ENCODE results near the gene ZNF705A.

The ZNF705A gene

DNA sequence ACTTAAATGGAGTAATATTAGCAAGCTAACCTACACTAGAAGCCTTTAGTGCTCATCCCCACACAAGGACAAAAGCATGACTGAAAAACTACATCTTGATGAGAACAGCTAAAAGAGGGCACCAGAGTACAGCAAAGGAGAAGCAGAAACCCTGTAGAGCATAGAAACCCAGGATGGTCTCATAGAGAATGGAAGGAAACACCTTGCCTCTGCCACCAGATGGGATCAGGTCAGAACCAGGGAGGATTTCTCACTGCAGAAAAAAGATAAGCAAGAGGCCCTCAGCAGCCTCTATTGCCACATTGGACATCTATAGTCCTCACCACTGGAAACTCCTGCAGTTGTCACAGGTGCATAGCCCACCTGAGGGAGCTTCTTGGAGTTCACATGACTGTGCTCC is 13.6 kb upstream of the ZNF705A start:
- H3K9ac ChIP-seq = no peak overlapping the region
- TF ChIP-seq, protein P1, sequence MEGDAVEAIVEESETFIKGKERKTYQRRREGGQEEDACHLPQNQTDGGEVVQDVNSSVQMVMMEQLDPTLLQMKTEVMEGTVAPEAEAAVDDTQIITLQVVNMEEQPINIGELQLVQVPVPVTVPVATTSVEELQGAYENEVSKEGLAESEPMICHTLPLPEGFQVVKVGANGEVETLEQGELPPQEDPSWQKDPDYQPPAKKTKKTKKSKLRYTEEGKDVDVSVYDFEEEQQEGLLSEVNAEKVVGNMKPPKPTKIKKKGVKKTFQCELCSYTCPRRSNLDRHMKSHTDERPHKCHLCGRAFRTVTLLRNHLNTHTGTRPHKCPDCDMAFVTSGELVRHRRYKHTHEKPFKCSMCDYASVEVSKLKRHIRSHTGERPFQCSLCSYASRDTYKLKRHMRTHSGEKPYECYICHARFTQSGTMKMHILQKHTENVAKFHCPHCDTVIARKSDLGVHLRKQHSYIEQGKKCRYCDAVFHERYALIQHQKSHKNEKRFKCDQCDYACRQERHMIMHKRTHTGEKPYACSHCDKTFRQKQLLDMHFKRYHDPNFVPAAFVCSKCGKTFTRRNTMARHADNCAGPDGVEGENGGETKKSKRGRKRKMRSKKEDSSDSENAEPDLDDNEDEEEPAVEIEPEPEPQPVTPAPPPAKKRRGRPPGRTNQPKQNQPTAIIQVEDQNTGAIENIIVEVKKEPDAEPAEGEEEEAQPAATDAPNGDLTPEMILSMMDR (conservative IDR thresholded peaks at IDR 0.05; ENCODE audit: low read depth, low read length) = no peak

DNA sequence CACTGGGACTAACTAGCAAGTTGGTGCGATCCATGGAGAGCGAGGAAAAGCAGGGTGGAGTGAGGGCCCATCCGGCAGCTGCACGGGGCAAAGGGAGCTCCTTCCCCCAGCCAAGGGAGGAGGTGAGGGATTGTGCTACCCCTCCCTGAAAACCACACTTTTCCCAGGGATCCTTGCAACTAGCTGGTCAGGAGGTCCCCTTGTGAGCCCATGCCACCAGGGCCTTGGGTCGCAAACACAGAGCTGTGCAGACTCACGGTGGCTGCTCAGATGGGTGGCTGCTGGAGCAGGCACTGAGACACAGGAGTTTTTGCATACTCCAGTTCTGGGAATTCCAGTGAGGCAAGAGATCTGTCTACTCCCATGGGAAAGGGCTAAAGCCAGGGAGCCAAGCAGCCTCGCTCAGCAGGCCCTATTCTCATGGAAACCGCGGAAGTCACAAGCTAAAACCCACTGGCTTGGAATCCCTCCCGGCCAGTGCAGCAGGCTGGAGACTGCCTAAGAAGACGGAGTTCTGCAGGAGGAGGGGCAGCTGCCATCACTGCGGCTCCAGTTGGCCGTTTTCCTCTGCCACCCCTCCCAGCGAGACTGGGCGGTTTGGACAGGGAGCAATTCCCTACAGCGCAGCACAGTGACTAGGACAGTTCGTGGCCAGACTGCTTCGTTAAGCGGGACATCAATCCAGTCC is 10.9 kb upstream of the ZNF705A start:
- TF ChIP-seq, protein P1 (conservative IDR thresholded peaks at IDR 0.05; ENCODE audit: low read depth, low read length) = no peak
- Histone ChIP-seq H4K20me1 (ENCODE audit: insufficient read depth) (no peaks in the 10 kb centered on the region), H3K4me1 (ENCODE audit: low read depth, poor library complexity, severe bottlenecking) (no peaks in the 10 kb centered on the region), H3K36me3 (ENCODE audit: insufficient read depth) (no peaks in the 10 kb centered on the region), H2AFZ (ENCODE audit: low read depth) (no peak overlapping the region), H3K79me2 (ENCODE audit: insufficient read depth, low read depth) (no peaks in the 10 kb centered on the region), H3K4me3 (IDR thresholded peaks at IDR 0.05; ENCODE audit: insufficient read depth, low read depth, low read length) (no peak overlapping the region), H3K9ac (no peak overlapping the region), H3K27ac (no peak overlapping the region), H3K27me3 (ENCODE audit: insufficient read depth, low read depth) (no peaks in the 10 kb centered on the region), H3K4me2 (no peak overlapping the region)

More for the DNA sequence above, 13.6 kb upstream of the ZNF705A start:
- Histone ChIP-seq H3K27me3 (ENCODE audit: insufficient read depth, low read depth) (no peaks in the 10 kb centered on the region), H3K27ac (no peak overlapping the region), H3K4me3 (IDR thresholded peaks at IDR 0.05; ENCODE audit: insufficient read depth, low read depth, low read length) (no peak overlapping the region), H3K36me3 (ENCODE audit: insufficient read depth) (no peaks in the 10 kb centered on the region), H2AFZ (ENCODE audit: low read depth) (no peak overlapping the region), H4K20me1 (ENCODE audit: insufficient read depth) (no peaks in the 10 kb centered on the region), H3K4me2 (no peak overlapping the region), H3K79me2 (ENCODE audit: insufficient read depth, low read depth) (no peaks in the 10 kb centered on the region), H3K4me1 (ENCODE audit: low read depth, poor library complexity, severe bottlenecking) (no peaks in the 10 kb centered on the region)

DNA sequence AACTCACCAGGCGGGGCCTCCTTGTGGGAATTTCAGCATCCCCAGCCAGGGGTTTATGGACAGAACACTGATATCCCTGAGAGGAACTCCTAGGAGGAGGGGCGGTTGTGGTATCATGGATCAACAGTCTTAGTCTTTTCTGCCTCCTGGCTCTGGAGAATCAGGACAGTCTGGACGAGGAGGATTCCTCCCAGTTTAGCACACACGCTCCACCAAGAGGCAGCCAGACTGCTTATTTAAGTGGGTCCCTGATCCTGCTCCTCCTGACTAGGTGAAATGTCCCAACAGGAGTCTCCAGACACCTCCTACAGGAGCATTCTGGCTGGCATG is 10.4 kb upstream of the ZNF705A start:
- Histone ChIP-seq H3K4me2 (no peak overlapping the region), H4K20me1 (ENCODE audit: insufficient read depth) (no peaks in the 10 kb centered on the region), H3K79me2 (ENCODE audit: insufficient read depth, low read depth) (no peaks in the 10 kb centered on the region), H3K36me3 (ENCODE audit: insufficient read depth) (no peaks in the 10 kb centered on the region), H3K4me1 (ENCODE audit: low read depth, poor library complexity, severe bottlenecking) (no peaks in the 10 kb centered on the region), H3K4me3 (IDR thresholded peaks at IDR 0.05; ENCODE audit: insufficient read depth, low read depth, low read length) (no peak overlapping the region), H2AFZ (ENCODE audit: low read depth) (no peak overlapping the region), H3K27ac (no peak overlapping the region), H3K9ac (no peak overlapping the region), H3K27me3 (ENCODE audit: insufficient read depth, low read depth) (no peaks in the 10 kb centered on the region)
- TF ChIP-seq, protein P1 (conservative IDR thresholded peaks at IDR 0.05; ENCODE audit: low read depth, low read length) = no peak

DNA sequence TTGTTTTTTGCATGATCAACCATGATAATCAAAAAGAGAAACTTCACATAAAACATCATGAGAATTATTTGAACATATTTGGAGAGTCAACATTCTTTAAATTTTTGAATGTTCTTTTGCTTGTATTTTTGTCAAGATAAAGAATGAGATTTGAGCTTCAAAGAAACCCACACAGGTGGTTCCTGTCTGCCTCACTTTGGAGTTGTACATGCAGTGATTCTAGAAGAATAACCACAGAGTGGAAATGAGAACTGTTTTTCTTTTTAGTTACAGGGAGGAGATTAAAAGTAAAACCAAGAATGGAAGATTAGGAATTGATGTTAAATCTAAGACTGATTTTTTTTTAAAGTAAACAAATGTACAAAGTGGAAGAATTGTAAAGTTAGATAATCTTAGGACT is 2.3 kb upstream of the ZNF705A start:
- no peak overlapping the region for H3K4me3 ChIP-seq (IDR thresholded peaks at IDR 0.05; ENCODE audit: insufficient read depth, low read depth, low read length)
- no peaks in the 10 kb centered on the region for H3K36me3 ChIP-seq (ENCODE audit: insufficient read depth)
- no peak overlapping the region for H2AFZ ChIP-seq (ENCODE audit: low read depth)
- TF ChIP-seq, protein P1 (conservative IDR thresholded peaks at IDR 0.05; ENCODE audit: low read depth, low read length) = no peak
- no peaks in the 10 kb centered on the region for H4K20me1 ChIP-seq (ENCODE audit: insufficient read depth)
- no peaks in the 10 kb centered on the region for H3K27me3 ChIP-seq (ENCODE audit: insufficient read depth, low read depth)
- no peak overlapping the region for H3K4me2 ChIP-seq
- H3K4me1 ChIP-seq (ENCODE audit: low read depth, poor library complexity, severe bottlenecking) = peaks cover 10% of the 10 kb centered on the region
- H3K9ac ChIP-seq = no peak overlapping the region
- no peaks in the 10 kb centered on the region for H3K79me2 ChIP-seq (ENCODE audit: insufficient read depth, low read depth)
- no peak overlapping the region for H3K27ac ChIP-seq
